ENCODE results near the gene ZNF541. TPM values are rescaled to one million over a fixed set of nuclear protein-coding genes. Genes with fewer than 3 reads are reported as not detected.
A peak's percentile ranks its signal among the peaks of the same experiment; 100 is the strongest.

The ZNF541 gene
- total RNA-seq, 6 experiments from 2014 or later = 0.12 to 0.25 (median 0.17) TPM; not detected in 2

DNA sequence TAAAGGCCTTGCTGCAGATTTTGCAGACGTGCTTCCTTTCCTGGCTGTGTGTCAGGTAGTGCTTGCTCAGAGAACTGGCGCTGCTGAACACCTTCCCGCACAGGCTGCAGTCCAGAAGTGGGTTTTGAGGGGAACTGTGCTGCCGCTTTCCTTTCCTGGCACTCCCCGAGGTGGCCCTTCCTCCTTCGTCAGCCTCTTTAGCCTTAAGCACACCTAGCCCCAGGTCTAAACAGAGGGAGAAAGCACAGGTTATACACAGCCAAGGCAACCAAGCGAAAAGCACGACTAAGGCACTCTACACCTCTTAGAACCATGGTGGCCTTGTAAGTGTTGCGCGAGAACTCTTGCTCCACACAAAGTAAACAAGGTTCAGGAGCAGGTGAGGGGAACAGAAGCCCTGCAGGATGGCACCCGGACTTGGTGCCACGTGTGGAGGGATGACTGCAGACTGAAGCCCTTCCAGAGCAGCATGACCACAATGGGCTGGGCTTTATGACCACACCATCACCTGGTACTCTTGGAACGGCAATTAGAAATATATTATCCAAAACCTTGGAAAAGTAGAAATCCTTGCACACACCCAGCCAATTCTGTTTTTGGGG is 23.6 kb downstream of the ZNF541 start:
- Histone ChIP-seq H3K4me3 (no peak overlapping the region), H3K36me3 (no peaks in the 10 kb centered on the region), H3K27ac (no peak overlapping the region), H3K27me3 (peaks cover 0 to 6% of the 10 kb centered on the region in 2 donors), H3K9me3 (no peaks in the 10 kb centered on the region), H3K4me1 (peaks cover 0 to 7% (median 0%) of the 10 kb centered on the region in 4 donors)
- DNase-seq (no peak), ATAC-seq (no peak)
- 59% methylated on average over 6 of the region's 13 CpGs for WGBS (ENCODE audit: insufficient coverage, low coverage, low lambda C conversion rate, missing lambda C conversion rate)
- intact Hi-C loops (cut with DNase I) = no loop called here
- TF ChIP-seq, protein P1, sequence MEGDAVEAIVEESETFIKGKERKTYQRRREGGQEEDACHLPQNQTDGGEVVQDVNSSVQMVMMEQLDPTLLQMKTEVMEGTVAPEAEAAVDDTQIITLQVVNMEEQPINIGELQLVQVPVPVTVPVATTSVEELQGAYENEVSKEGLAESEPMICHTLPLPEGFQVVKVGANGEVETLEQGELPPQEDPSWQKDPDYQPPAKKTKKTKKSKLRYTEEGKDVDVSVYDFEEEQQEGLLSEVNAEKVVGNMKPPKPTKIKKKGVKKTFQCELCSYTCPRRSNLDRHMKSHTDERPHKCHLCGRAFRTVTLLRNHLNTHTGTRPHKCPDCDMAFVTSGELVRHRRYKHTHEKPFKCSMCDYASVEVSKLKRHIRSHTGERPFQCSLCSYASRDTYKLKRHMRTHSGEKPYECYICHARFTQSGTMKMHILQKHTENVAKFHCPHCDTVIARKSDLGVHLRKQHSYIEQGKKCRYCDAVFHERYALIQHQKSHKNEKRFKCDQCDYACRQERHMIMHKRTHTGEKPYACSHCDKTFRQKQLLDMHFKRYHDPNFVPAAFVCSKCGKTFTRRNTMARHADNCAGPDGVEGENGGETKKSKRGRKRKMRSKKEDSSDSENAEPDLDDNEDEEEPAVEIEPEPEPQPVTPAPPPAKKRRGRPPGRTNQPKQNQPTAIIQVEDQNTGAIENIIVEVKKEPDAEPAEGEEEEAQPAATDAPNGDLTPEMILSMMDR (IDR thresholded peaks at IDR 0.05) = no peak
- TF ChIP-seq POLR2A (IDR thresholded peaks at IDR 0.05) = no peak

DNA sequence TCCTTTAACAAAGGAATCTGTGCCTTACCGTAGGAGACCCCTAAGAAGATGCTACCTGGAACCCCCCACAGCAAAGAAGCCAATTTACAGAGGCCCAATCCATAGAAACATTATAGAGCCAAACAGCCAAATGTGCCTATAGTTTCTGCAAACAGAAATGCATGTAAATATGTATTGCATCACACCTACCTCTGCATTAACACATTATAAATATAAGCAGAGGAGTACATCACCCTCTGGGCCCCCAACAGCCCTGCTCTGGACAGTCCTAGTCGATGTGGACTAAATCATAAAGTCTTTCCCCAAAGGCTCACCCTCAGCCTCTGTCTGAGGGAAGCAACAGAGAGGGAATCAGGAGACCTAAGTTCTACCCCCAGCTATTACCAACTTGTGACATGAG is 25.7 kb downstream of the ZNF541 start:
- no peaks in the 10 kb centered on the region for H3K9me3 ChIP-seq
- WGBS (ENCODE audit: insufficient coverage, low coverage, low lambda C conversion rate, missing lambda C conversion rate) = 86% methylated on average over 2 of the region's 2 CpGs
- DNase-seq = no peak
- TF ChIP-seq, protein P1 (IDR thresholded peaks at IDR 0.05) = no peak
- TF ChIP-seq POLR2A (IDR thresholded peaks at IDR 0.05) = no peak
- intact Hi-C loops (cut with DNase I) = no loop called here
- H3K27me3 ChIP-seq = peaks cover 0 to 6% of the 10 kb centered on the region in 2 donors
- H3K4me1 ChIP-seq = peaks cover 0 to 7% (median 0%) of the 10 kb centered on the region in 4 donors
- no peak for ATAC-seq
- no peak overlapping the region for H3K27ac ChIP-seq
- H3K4me3 ChIP-seq = no peak overlapping the region
- no peaks in the 10 kb centered on the region for H3K36me3 ChIP-seq

DNA sequence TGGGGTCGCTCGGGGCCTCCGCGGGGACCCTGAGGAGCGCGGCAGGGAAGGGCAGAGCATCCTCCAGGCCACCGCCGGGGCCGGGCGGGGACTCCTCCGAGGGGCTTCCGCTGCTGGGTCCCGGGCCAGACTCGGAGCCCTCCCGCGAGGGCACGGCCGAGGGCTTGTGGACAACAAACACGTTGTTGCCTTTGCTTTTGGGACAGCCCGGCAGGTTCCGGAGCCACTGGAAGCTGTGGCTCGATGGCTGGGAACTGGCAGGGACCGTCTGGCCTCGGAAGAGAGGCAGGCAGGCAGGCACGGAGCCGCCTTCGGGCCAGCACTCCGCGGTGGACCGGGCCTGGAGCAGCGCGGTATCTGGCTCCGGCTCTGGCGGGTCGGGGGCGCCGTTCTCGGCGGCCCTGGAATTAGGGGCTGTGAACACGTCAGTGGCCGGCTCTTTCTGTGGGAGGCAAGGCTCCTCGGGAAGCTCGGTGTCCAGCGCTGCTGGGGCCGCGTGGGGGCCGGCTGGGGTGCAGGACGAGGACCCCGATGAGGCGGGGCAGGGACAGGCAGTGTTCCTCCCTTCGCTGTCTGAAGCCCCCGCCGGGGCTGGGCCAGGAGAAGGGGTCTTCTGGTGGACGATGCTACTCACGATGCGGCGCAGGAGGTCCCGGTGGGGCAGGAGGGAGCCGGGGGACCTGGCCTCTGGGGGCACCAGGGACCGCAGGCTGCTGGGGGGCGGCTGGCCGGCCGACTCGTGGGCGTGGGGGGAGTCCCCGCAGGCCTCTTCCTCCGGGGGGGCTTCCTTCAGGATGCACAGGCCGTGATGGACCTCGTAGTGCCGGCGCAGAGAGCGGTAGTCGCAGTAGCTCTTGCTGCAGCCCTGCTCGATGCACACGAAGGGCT is 27.6 kb downstream of the ZNF541 start:
- peaks cover 0 to 6% of the 10 kb centered on the region in 2 donors for H3K27me3 ChIP-seq
- intact Hi-C loops (cut with DNase I) = no loop called here
- no peaks in the 10 kb centered on the region for H3K36me3 ChIP-seq
- TF ChIP-seq POLR2A (IDR thresholded peaks at IDR 0.05) = no peak
- TF ChIP-seq, protein P1 (IDR thresholded peaks at IDR 0.05) = no peak
- peak; percentile 24 to 50 (median 46) for ATAC-seq
- H3K4me1 ChIP-seq = peaks cover 0 to 7% (median 0%) of the 10 kb centered on the region in 4 donors
- WGBS (ENCODE audit: insufficient coverage, low coverage, low lambda C conversion rate, missing lambda C conversion rate) = 48% methylated on average over 4 of the region's 75 CpGs
- H3K4me3 ChIP-seq = peak overlapping the region in 1 of 3 donors; percentile 10
- no peak for DNase-seq
- H3K9me3 ChIP-seq = no peaks in the 10 kb centered on the region
- no peak overlapping the region for H3K27ac ChIP-seq

DNA sequence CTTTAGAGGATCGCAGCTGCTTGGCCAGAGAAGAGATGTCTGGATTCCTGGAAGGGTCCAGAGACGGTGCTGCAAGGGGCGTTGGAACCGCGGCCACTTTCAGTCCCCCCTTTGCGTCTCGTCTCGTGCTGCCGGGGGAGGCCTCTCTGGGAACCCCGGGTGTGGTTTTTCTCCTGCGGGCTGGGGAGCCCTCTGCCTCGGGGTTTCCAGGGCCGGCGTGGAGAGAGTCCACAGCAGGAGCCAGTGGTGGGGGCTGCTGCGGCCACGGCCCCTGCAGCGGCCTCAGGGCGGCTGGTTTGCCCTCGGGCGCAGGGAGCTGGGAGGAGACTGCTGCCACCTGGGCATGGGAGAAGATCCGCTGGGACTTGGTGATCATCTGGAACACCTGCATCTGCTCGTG is 28.5 kb downstream of the ZNF541 start:
- H3K27ac ChIP-seq = no peak overlapping the region
- DNase-seq (no peak), ATAC-seq (peak in 1 of 4 donors; percentile 11)
- H3K27me3 ChIP-seq = peaks cover 0 to 6% of the 10 kb centered on the region in 2 donors
- TF ChIP-seq, protein P1 (IDR thresholded peaks at IDR 0.05) = no peak
- no peak for TF ChIP-seq POLR2A (IDR thresholded peaks at IDR 0.05)
- 80% methylated on average over 11 of the region's 22 CpGs for WGBS (ENCODE audit: insufficient coverage, low coverage, low lambda C conversion rate, missing lambda C conversion rate)
- H3K4me1 ChIP-seq = peaks cover 0 to 7% (median 0%) of the 10 kb centered on the region in 4 donors
- H3K9me3 ChIP-seq = no peaks in the 10 kb centered on the region
- intact Hi-C loops (cut with DNase I) = no loop called here
- H3K4me3 ChIP-seq = no peak overlapping the region
- no peaks in the 10 kb centered on the region for H3K36me3 ChIP-seq

Measured in right lobe of liver (tissue), 6 donors.